ENCODE results near the gene MMP20.

Gene MMP20

DNA sequence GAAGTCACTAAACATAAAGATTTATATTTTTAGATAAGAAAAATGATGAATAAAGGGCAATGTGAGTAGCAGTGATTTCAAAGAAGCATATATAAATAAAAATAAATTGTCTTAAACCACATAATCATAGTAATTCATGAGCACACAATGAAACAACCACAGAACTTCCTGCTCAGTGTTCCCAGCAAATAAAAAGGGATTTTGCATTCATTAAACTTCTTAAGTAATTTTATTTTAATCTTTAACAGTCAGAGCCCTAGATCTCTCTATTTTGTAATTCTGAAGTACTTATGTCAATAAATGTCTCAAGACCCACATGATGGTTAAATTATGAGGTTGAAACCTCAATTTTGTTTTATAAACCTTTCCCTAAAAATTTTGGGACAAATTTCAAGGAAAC, 14.5 kb upstream of the MMP20 start:
- Histone ChIP-seq H3K27ac (no peak overlapping the region), H3K79me2 (ENCODE audit: insufficient read depth, low read depth) (no peaks in the 10 kb centered on the region), H3K36me3 (ENCODE audit: insufficient read depth) (no peaks in the 10 kb centered on the region), H3K27me3 (ENCODE audit: insufficient read depth, low read depth) (no peaks in the 10 kb centered on the region), H2AFZ (ENCODE audit: low read depth) (no peak overlapping the region), H4K20me1 (ENCODE audit: insufficient read depth) (no peaks in the 10 kb centered on the region), H3K4me1 (ENCODE audit: low read depth, poor library complexity, severe bottlenecking) (no peaks in the 10 kb centered on the region), H3K9ac (no peak overlapping the region), H3K4me2 (no peak overlapping the region), H3K4me3 (IDR thresholded peaks at IDR 0.05; ENCODE audit: insufficient read depth, low read depth, low read length) (no peak overlapping the region)
- TF ChIP-seq, protein P1, sequence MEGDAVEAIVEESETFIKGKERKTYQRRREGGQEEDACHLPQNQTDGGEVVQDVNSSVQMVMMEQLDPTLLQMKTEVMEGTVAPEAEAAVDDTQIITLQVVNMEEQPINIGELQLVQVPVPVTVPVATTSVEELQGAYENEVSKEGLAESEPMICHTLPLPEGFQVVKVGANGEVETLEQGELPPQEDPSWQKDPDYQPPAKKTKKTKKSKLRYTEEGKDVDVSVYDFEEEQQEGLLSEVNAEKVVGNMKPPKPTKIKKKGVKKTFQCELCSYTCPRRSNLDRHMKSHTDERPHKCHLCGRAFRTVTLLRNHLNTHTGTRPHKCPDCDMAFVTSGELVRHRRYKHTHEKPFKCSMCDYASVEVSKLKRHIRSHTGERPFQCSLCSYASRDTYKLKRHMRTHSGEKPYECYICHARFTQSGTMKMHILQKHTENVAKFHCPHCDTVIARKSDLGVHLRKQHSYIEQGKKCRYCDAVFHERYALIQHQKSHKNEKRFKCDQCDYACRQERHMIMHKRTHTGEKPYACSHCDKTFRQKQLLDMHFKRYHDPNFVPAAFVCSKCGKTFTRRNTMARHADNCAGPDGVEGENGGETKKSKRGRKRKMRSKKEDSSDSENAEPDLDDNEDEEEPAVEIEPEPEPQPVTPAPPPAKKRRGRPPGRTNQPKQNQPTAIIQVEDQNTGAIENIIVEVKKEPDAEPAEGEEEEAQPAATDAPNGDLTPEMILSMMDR (conservative IDR thresholded peaks at IDR 0.05; ENCODE audit: low read depth, low read length): no peak

DNA sequence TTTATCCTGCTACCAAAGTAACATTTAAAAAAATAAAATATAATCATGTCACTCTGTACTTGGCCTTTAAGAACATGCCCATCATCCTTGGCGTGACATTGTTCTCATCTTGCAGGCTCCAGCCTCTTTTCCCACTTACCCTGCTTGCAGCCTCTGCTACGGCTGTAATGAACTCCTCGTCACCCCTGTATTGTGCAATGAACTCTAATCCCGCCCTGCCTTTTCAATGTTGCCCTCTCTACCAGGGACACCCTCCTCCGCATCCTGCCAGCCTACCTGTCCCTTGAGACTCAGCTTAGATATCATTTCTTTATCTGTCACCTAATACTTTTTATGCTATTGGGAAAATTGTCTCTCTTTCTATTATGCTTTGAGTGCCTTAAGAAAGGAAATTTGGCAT, 12.6 kb upstream of the MMP20 start:
- Histone ChIP-seq H4K20me1 (ENCODE audit: insufficient read depth) (no peaks in the 10 kb centered on the region), H3K79me2 (ENCODE audit: insufficient read depth, low read depth) (no peaks in the 10 kb centered on the region), H3K4me2 (no peak overlapping the region), H3K27ac (no peak overlapping the region), H2AFZ (ENCODE audit: low read depth) (no peak overlapping the region), H3K4me3 (IDR thresholded peaks at IDR 0.05; ENCODE audit: insufficient read depth, low read depth, low read length) (no peak overlapping the region), H3K9ac (no peak overlapping the region), H3K4me1 (ENCODE audit: low read depth, poor library complexity, severe bottlenecking) (no peaks in the 10 kb centered on the region), H3K36me3 (ENCODE audit: insufficient read depth) (no peaks in the 10 kb centered on the region), H3K27me3 (ENCODE audit: insufficient read depth, low read depth) (no peaks in the 10 kb centered on the region)
- TF ChIP-seq, protein P1 (conservative IDR thresholded peaks at IDR 0.05; ENCODE audit: low read depth, low read length): no peak

DNA sequence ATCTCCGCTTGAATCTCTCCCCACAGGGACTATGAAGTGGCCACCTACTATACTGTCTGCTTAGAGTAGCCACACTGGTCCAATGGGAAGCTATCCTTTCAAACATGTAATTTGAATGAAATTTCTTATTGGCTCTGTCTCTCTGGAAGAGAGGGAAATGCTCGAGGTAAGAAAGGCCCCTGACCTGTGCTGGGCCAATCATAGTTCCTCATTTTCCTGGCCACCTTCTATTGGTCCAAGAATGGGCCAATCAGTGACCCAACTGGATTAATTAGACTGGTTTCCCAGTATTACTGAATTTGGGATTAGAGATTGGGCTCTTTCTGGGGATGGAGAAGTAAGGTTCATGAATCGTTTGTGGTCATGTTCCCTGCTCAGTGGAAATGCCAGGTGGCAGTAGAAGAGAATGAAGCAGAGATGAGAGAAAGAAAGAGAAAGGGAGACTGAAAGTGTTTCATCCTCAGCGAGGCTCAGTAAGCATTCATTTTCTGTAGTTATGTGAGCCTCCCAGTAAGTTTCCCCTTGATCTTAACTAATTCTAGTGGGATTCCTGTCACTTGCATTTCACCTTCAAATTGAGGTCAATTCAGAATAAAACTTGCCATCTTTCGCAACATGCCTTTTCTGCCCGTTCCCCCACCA, 8.4 kb upstream of the MMP20 start:
- Histone ChIP-seq H3K4me2 (no peak overlapping the region), H4K20me1 (ENCODE audit: insufficient read depth) (no peaks in the 10 kb centered on the region), H3K9ac (no peak overlapping the region), H3K4me3 (IDR thresholded peaks at IDR 0.05; ENCODE audit: insufficient read depth, low read depth, low read length) (no peak overlapping the region), H3K27me3 (ENCODE audit: insufficient read depth, low read depth) (no peaks in the 10 kb centered on the region), H3K4me1 (ENCODE audit: low read depth, poor library complexity, severe bottlenecking) (no peaks in the 10 kb centered on the region), H3K79me2 (ENCODE audit: insufficient read depth, low read depth) (no peaks in the 10 kb centered on the region), H3K36me3 (ENCODE audit: insufficient read depth) (no peaks in the 10 kb centered on the region), H2AFZ (ENCODE audit: low read depth) (no peak overlapping the region), H3K27ac (no peak overlapping the region)
- TF ChIP-seq, protein P1 (conservative IDR thresholded peaks at IDR 0.05; ENCODE audit: low read depth, low read length): no peak

DNA sequence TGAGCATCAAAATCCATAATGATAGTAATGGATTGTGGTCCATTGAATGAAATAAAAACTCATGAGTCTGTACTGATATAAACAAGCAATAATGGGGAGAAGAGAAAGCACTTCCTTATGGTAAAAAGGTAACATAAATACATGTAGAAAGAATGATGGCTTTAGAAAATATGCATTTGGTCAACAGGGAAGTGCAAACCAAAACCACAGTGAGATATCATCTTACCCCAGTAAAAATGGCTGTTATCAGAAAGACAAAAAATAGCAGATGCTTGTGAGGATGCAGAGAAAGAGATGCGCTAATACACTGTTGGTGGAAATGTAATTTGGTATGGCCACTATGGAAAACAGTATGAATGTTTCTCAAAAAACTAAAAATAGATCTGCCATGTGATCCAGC, 6.9 kb upstream of the MMP20 start:
- Histone ChIP-seq H3K27me3 (ENCODE audit: insufficient read depth, low read depth) (no peaks in the 10 kb centered on the region), H3K4me1 (ENCODE audit: low read depth, poor library complexity, severe bottlenecking) (no peaks in the 10 kb centered on the region), H2AFZ (ENCODE audit: low read depth) (no peak overlapping the region), H3K79me2 (ENCODE audit: insufficient read depth, low read depth) (no peaks in the 10 kb centered on the region), H3K36me3 (ENCODE audit: insufficient read depth) (no peaks in the 10 kb centered on the region), H3K4me3 (IDR thresholded peaks at IDR 0.05; ENCODE audit: insufficient read depth, low read depth, low read length) (no peak overlapping the region), H4K20me1 (ENCODE audit: insufficient read depth) (no peaks in the 10 kb centered on the region), H3K4me2 (no peak overlapping the region), H3K27ac (no peak overlapping the region), H3K9ac (no peak overlapping the region)
- TF ChIP-seq, protein P1 (conservative IDR thresholded peaks at IDR 0.05; ENCODE audit: low read depth, low read length): no peak

All from KMS-11 (cell line).